SU-DHL-6 (cell line): ENCODE results near the gene HEXD.
"Not testable (repeated sequence)": the region's sequence is repeated elsewhere in the genome, so short reads cannot be mapped to it uniquely, and the experiment has no call there.

Experiments used
- H2AFZ ChIP-seq: fragments of 200-600 bp; sonication (generic); 2 replicates; pipeline ENCODE4 v1.6.1; 2014; ENCODE audit warnings: low read depth, mild to moderate bottlenecking, moderate library complexity, mixed read lengths, antibody characterized with exemption, low read length; ENCODE audit not compliant: severe bottlenecking
- H3F3A ChIP-seq: fragments of 200-600 bp; shearing (Covaris generic); 2 replicates; pipeline ENCODE4 v1.6.0; 2016; ENCODE audit warnings: antibody characterized with exemption, mild to moderate bottlenecking; ENCODE audit not compliant: insufficient read depth
- H3K27ac ChIP-seq: fragments of 200-600 bp; sonication (generic); 2 replicates; pipeline ENCODE4 v1.5.1; 2016; ENCODE audit warnings: low read depth, mild to moderate bottlenecking, low read length, moderate library complexity, mixed read lengths
- H3K27me3 ChIP-seq: fragments of 200-600 bp; sonication (generic), shearing (Covaris generic); 2 replicates; pipeline ENCODE4 v1.6.0; 2014; ENCODE audit warnings: mild to moderate bottlenecking, low read length
- H3K36me3 ChIP-seq: fragments of 200-600 bp; sonication (generic); 2 replicates; pipeline ENCODE4 v1.6.1; 2014; ENCODE audit warnings: mild to moderate bottlenecking, low read length, mixed read lengths
- H3K4me2 ChIP-seq: fragments of 300-600, 200-600 bp; shearing (Covaris generic), sonication (generic); 2 replicates; pipeline ENCODE4 v1.6.0; 2014; ENCODE audit warnings: low read length, low read depth, mild to moderate bottlenecking; ENCODE audit not compliant: poor library complexity, severe bottlenecking
- H3K4me3 ChIP-seq: fragments of 200-600 bp; sonication (generic); 2 replicates; pipeline ENCODE4 v1.5.1; 2014; ENCODE audit warnings: antibody characterized with exemption, low read length, mild to moderate bottlenecking, mixed read lengths; ENCODE audit not compliant: insufficient read depth, poor library complexity, severe bottlenecking
- H3K79me2 ChIP-seq: fragments of 200-600 bp; sonication (generic); 2 replicates; pipeline ENCODE4 v1.6.1; 2014; ENCODE audit warnings: mild to moderate bottlenecking, low read length, moderate library complexity; ENCODE audit not compliant: insufficient read depth
- H3K9ac ChIP-seq: fragments of 200-600 bp; sonication (generic); 2 replicates; pipeline ENCODE4 v1.7.0; 2014; ENCODE audit warnings: mild to moderate bottlenecking, low read length
- H3K9me2 ChIP-seq: fragments of 200-600 bp; sonication (generic); replicated peaks from 2 replicates; pipeline ENCODE4 v1.6.1; 2014; ENCODE audit warnings: low read length; ENCODE audit not compliant: insufficient read depth
- H3K9me3 ChIP-seq: fragments of 200-600 bp; sonication (generic); 2 replicates; pipeline ENCODE4 v1.6.1; 2014; ENCODE audit warnings: low read length, mixed read lengths; ENCODE audit not compliant: insufficient read depth
- H4K20me1 ChIP-seq: fragments of 200-600 bp; sonication (generic); 2 replicates; pipeline ENCODE4 v1.6.1; 2014; ENCODE audit warnings: low read depth, mild to moderate bottlenecking, antibody characterized with exemption, low read length, moderate library complexity, mixed read lengths
- CTCF ChIP-seq: fragments of 200-600 bp; sonication (generic); IDR thresholded peaks from one replicate; pipeline ENCODE4 v1.5.1; 2017; ENCODE audit warnings: antibody characterized with exemption, mild to moderate bottlenecking, low read length, moderate library complexity; ENCODE audit not compliant: insufficient read depth, poor library complexity, severe bottlenecking
- EZH2phosphoT487 ChIP-seq: fragments of 200-600 bp; sonication (generic), shearing (Covaris generic); conservative IDR thresholded peaks from 2 replicates; pipeline ENCODE4 v1.6.1; 2018; ENCODE audit warnings: mild to moderate bottlenecking, antibody characterized with exemption, low read length, moderate library complexity, mixed read lengths

Gene HEXD

GRCh38 chr17:82452162-82452561 is 34.0 kb downstream of the HEXD start:
- Histone ChIP-seq H3K4me2 (no peak overlapping the region), H3F3A (peaks cover 16% of the 10 kb centered on the region), H3K9me3 (no peaks in the 10 kb centered on the region), H3K36me3 (0 out of 2 replicates have a peak, but pooled peaks cover 4% of the 10 kb centered on the region), H3K4me3 (no peak overlapping the region), H3K9ac (no peak overlapping the region), H3K27me3 (no peaks in the 10 kb centered on the region), H3K27ac (no peak overlapping the region), H4K20me1 (no peaks in the 10 kb centered on the region), H3K9me2 (no peaks in the 10 kb centered on the region), H2AFZ (no peak overlapping the region), H3K79me2 (peaks cover 14% of the 10 kb centered on the region)
- TF ChIP-seq CTCF (no peak), EZH2phosphoT487 (no peak)

GRCh38 chr17:82453151-82453550 is 35.0 kb downstream of the HEXD start:
- not testable (repeated sequence) for H3K4me2 ChIP-seq, H3K4me3 ChIP-seq, H3K27me3 ChIP-seq, H3K79me2 ChIP-seq, H4K20me1 ChIP-seq, H3K36me3 ChIP-seq, H3K9me3 ChIP-seq, H2AFZ ChIP-seq, H3K9ac ChIP-seq, H3K9me2 ChIP-seq, H3K27ac ChIP-seq
- peaks cover 16% of the 10 kb centered on the region for H3F3A ChIP-seq

- not testable (repeated sequence) for H3K4me3 ChIP-seq, H3K27ac ChIP-seq, H3K9me3 ChIP-seq, H3K9ac ChIP-seq, H3K9me2 ChIP-seq, H3K27me3 ChIP-seq, H3K79me2 ChIP-seq, H3K36me3 ChIP-seq, H4K20me1 ChIP-seq, H2AFZ ChIP-seq, H3K4me2 ChIP-seq
- H3F3A ChIP-seq, result peaks cover 15% of the 10 kb centered on the region
Measured at GRCh38 chr17:82453706-82454105, 35.6 kb downstream of the HEXD start.

- Histone ChIP-seq H4K20me1 (no peaks in the 10 kb centered on the region), H3K27ac (peak overlapping the region; percentile 86), H3K27me3 (no peaks in the 10 kb centered on the region), H3K36me3 (no peaks in the 10 kb centered on the region), H3K4me3 (peak overlapping the region; percentile 98), H3K79me2 (peaks cover 9% of the 10 kb centered on the region; the same call in 1 of the 2 replicates), H3K9me3 (no peaks in the 10 kb centered on the region), H3K4me2 (peak overlapping the region; percentile 78), H3K9me2 (no peaks in the 10 kb centered on the region), H3K9ac (peak overlapping the region; percentile 82), H3F3A (no peaks in the 10 kb centered on the region), H2AFZ (no peak overlapping the region)
- TF ChIP-seq CTCF, result no peak
- TF ChIP-seq EZH2phosphoT487, result no peak
Measured at GRCh38 chr17:82457073-82457928, 39.2 kb downstream of the HEXD start.
